Endothelial cell (in vitro differentiated cells): Measurements from ENCODE around the gene CXCL3. TPM values are rescaled to one million over a fixed set of nuclear protein-coding genes. Genes with fewer than 3 reads are reported as not detected.

ENCODE experiments used
- DNase-seq: peaks from one replicate; pipeline ENCODE4 v3.0.0; 2021; ENCODE audit warnings: low spot score
- H3K27ac Mint-ChIP-seq: one replicate; pipeline ENCODE4 v1.8.0; 2021; ENCODE audit warnings: mixed read lengths, inconsistent platforms; ENCODE audit not compliant: unreplicated experiment
- H3K27me3 Mint-ChIP-seq: one replicate; pipeline ENCODE4 v1.8.0; 2021; ENCODE audit warnings: mild to moderate bottlenecking, moderate library complexity, mixed read lengths, inconsistent platforms; ENCODE audit not compliant: unreplicated experiment
- H3K36me3 Mint-ChIP-seq: one replicate; pipeline ENCODE4 v1.8.0; 2021; ENCODE audit warnings: mild to moderate bottlenecking, low read depth, mixed read lengths, inconsistent platforms; ENCODE audit not compliant: unreplicated experiment
- H3K4me1 Mint-ChIP-seq: one replicate; pipeline ENCODE4 v1.8.0; 2021; ENCODE audit warnings: mild to moderate bottlenecking, mixed read lengths, inconsistent platforms; ENCODE audit not compliant: unreplicated experiment
- H3K4me3 Mint-ChIP-seq: one replicate; pipeline ENCODE4 v1.8.0; 2021; ENCODE audit warnings: mild to moderate bottlenecking, mixed read lengths, inconsistent platforms; ENCODE audit not compliant: unreplicated experiment
- H3K9me3 Mint-ChIP-seq: one replicate; pipeline ENCODE4 v1.8.0; 2021; ENCODE audit warnings: mixed read lengths, inconsistent platforms; ENCODE audit not compliant: unreplicated experiment
- total RNA-seq: library from RNA; stranded (reverse); fragmentation: NEBNext Ultra II Directional; extraction: Animal tissue kit (Norgen Biotek cat#: 25700); gene quantifications from one replicate; pipeline ENCODE4 v1.2.1, GENCODE V29; 2021; ENCODE audit not compliant: unreplicated experiment
- TF ChIP-seq, protein P1 (sequence below): fragments of 200-600 bp; sonication (generic); IDR thresholded peaks from one replicate; pipeline ENCODE4 v1.5.0; 2021; ENCODE audit warnings: antibody characterized with exemption; ENCODE audit not compliant: unreplicated experiment

CXCL3 gene
- total RNA-seq, 1 donor from 2014 or later: 2.7 TPM

DNA sequence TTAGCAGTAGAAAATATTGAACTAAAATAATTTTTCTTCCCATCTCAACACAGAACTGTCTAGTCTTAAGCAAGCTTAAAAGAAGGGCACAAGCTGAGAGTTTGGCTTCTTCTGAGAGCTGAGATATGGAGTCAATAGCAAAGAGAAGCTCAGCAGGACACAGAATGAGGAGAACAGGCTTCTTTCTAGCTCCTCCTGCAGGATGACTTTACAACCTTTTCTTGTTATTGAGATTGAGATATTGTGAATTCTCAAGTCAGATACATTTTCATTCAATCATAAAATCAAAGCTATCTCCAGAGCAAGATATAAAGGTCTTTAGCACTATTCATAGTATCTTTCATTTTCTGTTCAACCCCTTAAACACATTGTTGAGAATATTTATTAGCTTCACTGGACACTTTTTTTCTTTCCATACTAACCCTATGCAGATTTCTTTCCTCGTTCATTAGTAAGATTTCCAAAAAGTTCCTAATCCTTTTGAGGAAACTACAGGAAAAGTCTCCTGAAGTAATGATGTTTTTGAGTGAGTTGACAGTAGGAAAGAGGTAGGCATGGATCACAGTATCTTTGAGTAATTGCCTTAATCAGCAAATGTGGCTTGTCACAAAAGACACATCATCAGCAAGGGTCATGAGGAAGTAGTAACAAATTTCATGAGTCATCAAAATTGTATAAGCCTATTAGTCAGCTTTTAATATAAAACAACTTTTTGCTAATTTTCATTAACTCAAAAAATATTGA, 17.8 kb upstream of the CXCL3 start:
- Mint-ChIP-seq H3K9me3 (no peaks in the 10 kb centered on the region), H3K4me1 (no peaks in the 10 kb centered on the region), H3K36me3 (no peaks in the 10 kb centered on the region), H3K27me3 (no peaks in the 10 kb centered on the region), H3K4me3 (no peak overlapping the region), H3K27ac (no peak overlapping the region)
- no peak for DNase-seq
- TF ChIP-seq, protein P1, sequence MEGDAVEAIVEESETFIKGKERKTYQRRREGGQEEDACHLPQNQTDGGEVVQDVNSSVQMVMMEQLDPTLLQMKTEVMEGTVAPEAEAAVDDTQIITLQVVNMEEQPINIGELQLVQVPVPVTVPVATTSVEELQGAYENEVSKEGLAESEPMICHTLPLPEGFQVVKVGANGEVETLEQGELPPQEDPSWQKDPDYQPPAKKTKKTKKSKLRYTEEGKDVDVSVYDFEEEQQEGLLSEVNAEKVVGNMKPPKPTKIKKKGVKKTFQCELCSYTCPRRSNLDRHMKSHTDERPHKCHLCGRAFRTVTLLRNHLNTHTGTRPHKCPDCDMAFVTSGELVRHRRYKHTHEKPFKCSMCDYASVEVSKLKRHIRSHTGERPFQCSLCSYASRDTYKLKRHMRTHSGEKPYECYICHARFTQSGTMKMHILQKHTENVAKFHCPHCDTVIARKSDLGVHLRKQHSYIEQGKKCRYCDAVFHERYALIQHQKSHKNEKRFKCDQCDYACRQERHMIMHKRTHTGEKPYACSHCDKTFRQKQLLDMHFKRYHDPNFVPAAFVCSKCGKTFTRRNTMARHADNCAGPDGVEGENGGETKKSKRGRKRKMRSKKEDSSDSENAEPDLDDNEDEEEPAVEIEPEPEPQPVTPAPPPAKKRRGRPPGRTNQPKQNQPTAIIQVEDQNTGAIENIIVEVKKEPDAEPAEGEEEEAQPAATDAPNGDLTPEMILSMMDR: no peak

DNA sequence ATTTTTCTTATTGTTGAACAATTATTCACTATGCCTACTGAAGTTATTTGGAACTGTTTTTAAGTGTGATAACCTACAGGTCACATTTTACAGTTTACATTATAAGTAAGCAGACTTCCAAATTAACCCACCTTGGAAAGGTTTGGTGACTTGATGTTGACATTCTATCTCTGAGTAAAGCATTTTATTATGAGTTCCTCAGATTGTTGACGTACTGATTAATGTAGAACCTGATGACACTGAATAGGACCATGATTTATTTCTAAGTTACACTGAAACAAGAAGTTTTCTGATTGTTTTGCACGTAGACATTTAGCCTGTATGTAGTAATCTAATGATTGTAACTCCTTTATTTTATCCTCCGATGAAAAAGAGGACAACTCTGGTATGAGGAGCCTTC, 17.0 kb upstream of the CXCL3 start:
- no peak overlapping the region for H3K4me3 Mint-ChIP-seq
- no peak for DNase-seq
- H3K36me3 Mint-ChIP-seq: no peaks in the 10 kb centered on the region
- H3K4me1 Mint-ChIP-seq: no peaks in the 10 kb centered on the region
- H3K27me3 Mint-ChIP-seq: no peaks in the 10 kb centered on the region
- H3K9me3 Mint-ChIP-seq: no peaks in the 10 kb centered on the region
- TF ChIP-seq, protein P1: no peak
- no peak overlapping the region for H3K27ac Mint-ChIP-seq

DNA sequence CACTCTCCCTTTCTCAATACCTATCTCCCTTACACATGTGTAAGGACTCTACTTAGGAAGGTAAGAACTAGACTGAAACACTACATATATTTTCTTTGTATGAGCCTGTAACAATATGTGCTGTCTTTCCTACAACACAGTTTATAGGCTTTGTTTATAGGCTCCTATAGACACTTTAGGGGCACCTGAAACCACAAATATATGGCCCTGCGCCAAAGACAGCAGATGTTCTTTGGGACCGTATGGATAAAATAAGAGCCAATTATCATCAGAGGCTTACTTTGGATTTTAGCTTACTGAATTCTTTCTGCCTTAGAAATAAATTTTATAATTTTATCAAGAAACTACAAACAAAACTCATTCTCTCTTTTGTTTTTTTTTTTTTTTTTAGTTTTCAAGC, 16.6 kb upstream of the CXCL3 start:
- H3K27ac Mint-ChIP-seq: no peak overlapping the region
- no peaks in the 10 kb centered on the region for H3K9me3 Mint-ChIP-seq
- DNase-seq: no peak
- H3K4me3 Mint-ChIP-seq: no peak overlapping the region
- H3K4me1 Mint-ChIP-seq: no peaks in the 10 kb centered on the region
- no peaks in the 10 kb centered on the region for H3K27me3 Mint-ChIP-seq
- no peaks in the 10 kb centered on the region for H3K36me3 Mint-ChIP-seq
- TF ChIP-seq, protein P1: no peak

DNA sequence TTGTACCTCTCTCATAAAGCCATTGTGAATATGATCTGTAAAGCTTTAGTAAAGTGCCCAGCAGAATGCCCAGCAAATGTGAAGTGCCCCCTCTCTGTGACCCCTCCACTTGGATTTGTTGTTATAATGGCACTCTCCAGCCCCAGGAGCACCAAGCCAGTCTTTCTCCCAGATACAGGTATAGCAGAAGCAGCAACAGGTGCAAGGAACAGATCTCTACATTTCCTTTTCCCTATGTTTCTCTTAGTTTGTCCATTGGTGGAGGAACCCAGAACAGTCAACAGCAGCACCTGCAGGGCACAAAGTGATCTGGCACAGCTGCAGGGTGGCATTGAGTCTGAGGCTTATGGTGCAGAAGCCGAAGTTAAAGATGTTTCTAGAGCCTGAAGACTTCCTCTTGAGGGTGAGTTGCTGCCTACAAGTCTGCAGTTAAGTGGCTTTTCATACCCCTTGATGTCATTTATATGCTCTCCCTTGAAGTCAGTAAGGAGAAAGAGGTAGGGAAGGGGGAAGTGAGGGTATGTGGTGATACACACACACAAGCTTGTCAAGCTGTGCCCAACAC, 16.1 kb upstream of the CXCL3 start:
- Mint-ChIP-seq H3K4me1 (no peaks in the 10 kb centered on the region), H3K9me3 (no peaks in the 10 kb centered on the region), H3K36me3 (no peaks in the 10 kb centered on the region)

DNA sequence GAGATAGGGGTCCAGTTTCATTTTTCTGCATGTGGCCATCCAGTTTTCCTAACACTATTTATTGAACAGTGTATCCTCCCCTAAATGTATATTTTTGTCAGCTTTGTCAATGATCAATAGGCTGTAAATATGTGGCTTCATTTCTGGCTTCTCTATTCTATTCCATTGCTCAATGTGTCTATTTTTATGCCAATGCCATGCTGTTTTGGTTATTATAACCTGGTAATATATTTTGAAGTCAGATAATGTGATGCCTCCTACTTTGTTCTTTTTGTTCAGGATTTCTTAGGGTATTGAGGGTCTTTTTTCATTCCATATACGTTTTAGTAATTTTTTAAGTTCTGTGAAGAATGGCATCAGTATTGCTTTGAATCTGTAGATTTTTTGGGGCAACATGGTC, 8.7 kb upstream of the CXCL3 start:
- no peaks in the 10 kb centered on the region for H3K4me1 Mint-ChIP-seq
- no peak overlapping the region for H3K4me3 Mint-ChIP-seq
- no peak overlapping the region for H3K27ac Mint-ChIP-seq
- H3K27me3 Mint-ChIP-seq: no peaks in the 10 kb centered on the region
- no peak for DNase-seq
- no peaks in the 10 kb centered on the region for H3K36me3 Mint-ChIP-seq
- TF ChIP-seq, protein P1: no peak
- no peaks in the 10 kb centered on the region for H3K9me3 Mint-ChIP-seq

More for the DNA sequence above, 16.1 kb upstream of the CXCL3 start:
- Mint-ChIP-seq H3K4me3 (no peak overlapping the region), H3K27me3 (no peaks in the 10 kb centered on the region), H3K27ac (no peak overlapping the region)
- TF ChIP-seq, protein P1: no peak
- DNase-seq: no peak
